ENCODE data around the gene MAP7D2. TPM values are rescaled to one million over a fixed set of nuclear protein-coding genes. Genes with fewer than 3 reads are reported as not detected.

The MAP7D2 gene
- total and polyA plus RNA-seq, 2 of the 13 experiments (the other 11 are each of a cell fraction or from before 2014, with no cell fraction given), result 9.6 to 10.5 TPM

DNA sequence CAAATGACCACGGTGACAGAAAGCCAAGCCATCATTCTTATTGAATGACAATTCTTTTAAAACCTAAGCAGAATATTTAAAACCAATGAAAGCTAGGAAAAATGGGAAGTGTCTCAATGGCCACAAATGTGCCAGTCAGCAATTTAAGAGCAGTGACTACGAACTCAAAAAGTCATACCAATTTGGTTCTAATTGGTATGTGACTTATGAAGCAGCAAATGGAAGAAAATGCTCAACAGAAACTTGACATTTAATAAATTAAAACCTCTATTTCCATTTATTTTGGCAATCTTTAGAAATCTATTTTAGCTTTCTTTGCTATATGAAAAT lies 100.1 kb downstream of the MAP7D2 start:
- Histone ChIP-seq H3K4me2 (ENCODE audit: low read depth, low read length) (no peak overlapping the region), H4K20me1 (ENCODE audit: insufficient read depth, low read length) (no peaks in the 10 kb centered on the region), H3K4me3 (replicated peaks in 1 of 3; ENCODE audit: insufficient read depth in 1 of 3, low read depth in 2 of 3, low read length in 3 of 3) (no peak overlapping the region), H3K36me3 (replicated peaks in 1 of 2; ENCODE audit: control insufficient read depth in 1 of 2, insufficient read depth in 2 of 2, low read length in 2 of 2) (peaks cover 0 to under 1% of the 10 kb centered on the region in 2 experiments; a peak in 1 of 5 replicates), H3K79me2 (ENCODE audit: insufficient read depth, low read length) (no peaks in the 10 kb centered on the region), H3K9me3 (ENCODE audit: low read length) (no peaks in the 10 kb centered on the region), H3K27ac (ENCODE audit: extremely low read length, insufficient read depth, low read length) (no peak overlapping the region), H3K27me3 (ENCODE audit: control insufficient read depth in 1 of 2, insufficient read depth in 2 of 2, low read length in 2 of 2) (no peaks in the 10 kb centered on the region), H3K9ac (ENCODE audit: insufficient read depth, low read depth, low read length) (no peak overlapping the region), H3K4me1 (ENCODE audit: insufficient read depth, low read length) (no peaks in the 10 kb centered on the region), H2AFZ (ENCODE audit: low read length) (no peak overlapping the region)
- no peak for DNase-seq (ENCODE audit: low spot score)
- intact Hi-C loops (cut with micrococcal nuclease; ENCODE audit: unreplicated experiment) (no loop called here), in situ Hi-C loops (cut with HindIII; ENCODE audit: extremely low pct_ligation_motif_present, low pct_unique_long_range_greater_than_20kb) (no loop called here)
- BruUV-seq (replicated peaks), result no TSS peak
- no peak for FAIRE-seq
- POLR2A ChIA-PET, result no interaction called here
- TF ChIP-seq NFYB (CRISPR knock-in tag; IDR thresholded peaks at IDR 0.05) (no peak), MAFK (conservative IDR thresholded peaks at IDR 0.05 in 1 of 2, IDR thresholded peaks at IDR 0.05 in 1 of 2; ENCODE audit: low read length in 2 of 2) (peak; percentile 81 to 87), MAFF (IDR thresholded peaks at IDR 0.05; ENCODE audit: low read depth, low read length) (peak; percentile 89), NFAT5 (CRISPR knock-in tag; IDR thresholded peaks at IDR 0.05) (no peak)
- TF ChIP-seq, protein P1, sequence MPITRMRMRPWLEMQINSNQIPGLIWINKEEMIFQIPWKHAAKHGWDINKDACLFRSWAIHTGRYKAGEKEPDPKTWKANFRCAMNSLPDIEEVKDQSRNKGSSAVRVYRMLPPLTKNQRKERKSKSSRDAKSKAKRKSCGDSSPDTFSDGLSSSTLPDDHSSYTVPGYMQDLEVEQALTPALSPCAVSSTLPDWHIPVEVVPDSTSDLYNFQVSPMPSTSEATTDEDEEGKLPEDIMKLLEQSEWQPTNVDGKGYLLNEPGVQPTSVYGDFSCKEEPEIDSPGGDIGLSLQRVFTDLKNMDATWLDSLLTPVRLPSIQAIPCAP (CRISPR knock-in tag; IDR thresholded peaks at IDR 0.05; ENCODE audit: low read depth), result no peak
- WGBS (ENCODE audit: low lambda C conversion rate), result 100% methylated on average over 2 of the region's 2 CpGs
- CTCF ChIA-PET (ENCODE audit: low intra/inter-chr PET ratio, low total read pairs), result no interaction called here
- ATAC-seq, result no peak

Measured in HepG2 (cell line).